ENCODE data around the gene B3GLCT. TPM values are rescaled to one million over a fixed set of nuclear protein-coding genes. Genes with fewer than 3 reads are reported as not detected.

Gene B3GLCT
- total and polyA plus RNA-seq, 4 donors: 1.5 to 3.6 (median 2.2) TPM

GRCh38 chr13:31276421-31276820 is 76.6 kb downstream of the B3GLCT start:
- no peak for DNase-seq (ENCODE audit: low spot score)
- no peak overlapping the region for H3K9ac ChIP-seq (ENCODE audit: low read depth in 1 of 2, low read length in 2 of 2)
- peaks cover 0 to 7% (median 3%) of the 10 kb centered on the region in 4 donors for H3K36me3 ChIP-seq (ENCODE audit: control insufficient read depth in 4 of 4, insufficient read depth in 3 of 4, low read depth in 1 of 4, low read length in 3 of 4)
- no peak overlapping the region for H3K4me3 ChIP-seq (ENCODE audit: low read depth in 1 of 3, low read length in 3 of 3)
- H3K27ac ChIP-seq (ENCODE audit: low read depth in 1 of 2, low read length in 2 of 2): no peak overlapping the region
- H3K9me3 ChIP-seq (ENCODE audit: control insufficient read depth in 4 of 4, low read length in 3 of 4): peaks cover 0 to 1% (median under 1%) of the 10 kb centered on the region in 4 donors
- WGBS: 97% methylated on average over 5 of the region's 5 CpGs
- TF ChIP-seq NR2F2 (IDR thresholded peaks at IDR 0.05): no peak
- no peak for TF ChIP-seq EGR1 (IDR thresholded peaks at IDR 0.05; ENCODE audit: low read depth in 2 of 2)
- no peak for TF ChIP-seq HNF4G (IDR thresholded peaks at IDR 0.05)
- no peak for TF ChIP-seq MAX (IDR thresholded peaks at IDR 0.05)
- no peak for TF ChIP-seq ZBTB33 (IDR thresholded peaks at IDR 0.05)
- no peak for TF ChIP-seq RXRA (IDR thresholded peaks at IDR 0.05)
- TF ChIP-seq CTCF (IDR thresholded peaks at IDR 0.05; ENCODE audit: low read depth, low read length, missing input control): no peak
- no peak for TF ChIP-seq JUND (IDR thresholded peaks at IDR 0.05)
- no peak for TF ChIP-seq SP1 (IDR thresholded peaks at IDR 0.05)
- TF ChIP-seq FOXA2 (IDR thresholded peaks at IDR 0.05): no peak
- no peak for TF ChIP-seq HNF4A (conservative IDR thresholded peaks at IDR 0.05)
- no peak for TF ChIP-seq YY1 (IDR thresholded peaks at IDR 0.05)
- no peak for TF ChIP-seq FOXA1 (IDR thresholded peaks at IDR 0.05)
- no peaks in the 10 kb centered on the region for H3K27me3 ChIP-seq (ENCODE audit: control insufficient read depth in 4 of 4, insufficient read depth in 4 of 4, low read length in 3 of 4)
- no peaks in the 10 kb centered on the region for H3K4me1 ChIP-seq (ENCODE audit: control insufficient read depth in 4 of 4, insufficient read depth in 4 of 4, low read length in 3 of 4)

- no peaks in the 10 kb centered on the region for H3K4me1 ChIP-seq (ENCODE audit: control insufficient read depth in 4 of 4, insufficient read depth in 4 of 4, low read length in 3 of 4)
- no peaks in the 10 kb centered on the region for H3K27me3 ChIP-seq (ENCODE audit: control insufficient read depth in 4 of 4, insufficient read depth in 4 of 4, low read length in 3 of 4)
- TF ChIP-seq RXRA (IDR thresholded peaks at IDR 0.05) (no peak), FOXA2 (IDR thresholded peaks at IDR 0.05) (no peak), CTCF (IDR thresholded peaks at IDR 0.05; ENCODE audit: low read depth, low read length, missing input control) (no peak), HNF4A (conservative IDR thresholded peaks at IDR 0.05) (no peak), FOXA1 (IDR thresholded peaks at IDR 0.05) (no peak), ZBTB33 (IDR thresholded peaks at IDR 0.05) (no peak), SP1 (IDR thresholded peaks at IDR 0.05) (no peak), GABPA (IDR thresholded peaks at IDR 0.05 in 1 of 2, conservative IDR thresholded peaks at IDR 0.05 in 1 of 2) (no peak), HNF4G (IDR thresholded peaks at IDR 0.05) (no peak)
- DNase-seq (ENCODE audit: low spot score): no peak
- H3K4me3 ChIP-seq (ENCODE audit: low read depth in 1 of 3, low read length in 3 of 3): no peak overlapping the region
- H3K27ac ChIP-seq (ENCODE audit: low read depth in 1 of 2, low read length in 2 of 2): no peak overlapping the region
- peaks cover 0 to 7% (median 3%) of the 10 kb centered on the region in 4 donors for H3K36me3 ChIP-seq (ENCODE audit: control insufficient read depth in 4 of 4, insufficient read depth in 3 of 4, low read depth in 1 of 4, low read length in 3 of 4)
- 95% methylated on average over 1 of the region's 1 CpG for WGBS
- no peak overlapping the region for H3K9ac ChIP-seq (ENCODE audit: low read depth in 1 of 2, low read length in 2 of 2)
- peaks cover 0 to 1% (median 0%) of the 10 kb centered on the region in 4 donors for H3K9me3 ChIP-seq (ENCODE audit: control insufficient read depth in 4 of 4, low read length in 3 of 4)
Measured at GRCh38 chr13:31278869-31279268, 79.1 kb downstream of the B3GLCT start.

All from liver (tissue), 9 donors.